22Rv1 (cell line): ENCODE results near the gene AMBRA1.

ENCODE experiments used
- CTCF ChIP-seq: fragments of 450-650 bp; IDR thresholded peaks from 2 replicates; pipeline ENCODE4 v1.5.1; 2017; ENCODE audit warnings: mild to moderate bottlenecking
- ZFX ChIP-seq: fragments of 450-650 bp; IDR thresholded peaks from 2 replicates; pipeline ENCODE4 v1.6.1; 2017; ENCODE audit warnings: antibody characterized with exemption, borderline replicate concordance

- TF ChIP-seq CTCF (no peak), ZFX (no peak)
These were observed 172.5 kb downstream of the AMBRA1 start for GRCh38 chr11:46421257-46421880.
